ENCODE results near the gene AOX1. TPM values are rescaled to one million over a fixed set of nuclear protein-coding genes. Genes with fewer than 3 reads are reported as not detected.

The AOX1 gene
- polyA plus RNA-seq, 2 of the 4 experiments (the other 2 are of a cell fraction) = 3.6 to 5.4 TPM

GRCh38 chr2:200716386-200716785 lies 130.6 kb downstream of the AOX1 start:
- FAIRE-seq = no peak
- no peak for DNase-seq (ENCODE audit: low read depth in 1 of 2, low spot score in 1 of 2)
- CTCF ChIA-PET = interaction anchor here (0.8 to 3.1 kb wide), 3 partner anchors 19 to 235 kb away, joined by 3 to 12 read pairs (median 3); no protein-coding TSS in a partner anchor
- POLR2A ChIA-PET = no interaction called here
- 96% methylated on average over 1 of the region's 1 CpG for WGBS (ENCODE audit: missing lambda C conversion rate)
- TF ChIP-seq CBX8 (IDR thresholded peaks at IDR 0.05) = no peak
- TF ChIP-seq TFCP2L1 (CRISPR knock-in tag; IDR thresholded peaks at IDR 0.05) = no peak
- TF ChIP-seq KDM5A (IDR thresholded peaks at IDR 0.05) = no peak
- TF ChIP-seq POLR2AphosphoS2 (conservative IDR thresholded peaks at IDR 0.05; ENCODE audit: low read length) = no peak
- no peak for TF ChIP-seq HES2 (IDR thresholded peaks at IDR 0.05)
- no peak for TF ChIP-seq NPAS2 (CRISPR knock-in tag; IDR thresholded peaks at IDR 0.05; ENCODE audit: borderline replicate concordance)
- no peak for TF ChIP-seq BHLHE40 (IDR thresholded peaks at IDR 0.05; ENCODE audit: low read depth, low read length)
- TF ChIP-seq EP300 (IDR thresholded peaks at IDR 0.05) = no peak
- no peak for TF ChIP-seq CEBPB (IDR thresholded peaks at IDR 0.05)
- TF ChIP-seq HOXB5 (CRISPR knock-in tag; IDR thresholded peaks at IDR 0.05) = no peak
- no peak for TF ChIP-seq SREBF2 (IDR thresholded peaks at IDR 0.05)
- TF ChIP-seq CHD4 (IDR thresholded peaks at IDR 0.05; ENCODE audit: borderline replicate concordance) = no peak
- no peak for TF ChIP-seq POLR2A (IDR thresholded peaks at IDR 0.05; ENCODE audit: low read length)
- no peak for TF ChIP-seq FOXS1 (CRISPR knock-in tag; IDR thresholded peaks at IDR 0.05)
- TF ChIP-seq TP53 (CRISPR knock-in tag; IDR thresholded peaks at IDR 0.05) = no peak
- no peak for TF ChIP-seq RNF2 (IDR thresholded peaks at IDR 0.05; ENCODE audit: borderline replicate concordance, low read depth)
- TF ChIP-seq PHF8 (IDR thresholded peaks at IDR 0.05; ENCODE audit: borderline replicate concordance, low read depth) = no peak
- no peak for TF ChIP-seq ZNF302 (CRISPR knock-in tag; IDR thresholded peaks at IDR 0.05)
- no peak for ATAC-seq
- Histone ChIP-seq H3K4me3 (no peak overlapping the region), H3K4me2 (no peak overlapping the region), H3K4me1 (peaks cover 12% of the 10 kb centered on the region), H3K9me3 (no peaks in the 10 kb centered on the region), H3K27ac (peak overlapping the region in 1 of 2 experiments; percentile 19; a peak in 1 of 6 replicates)

Other genes with a start within 250 kb of the AOX1 start
- gene KCTD18, start 75.9 kb upstream of the AOX1 start, polyA plus RNA-seq (2011; rRNA removed) = 15.3 and 21.3 TPM in 2 replicates
- 9.7 to 12.6 TPM (median 12.2 TPM) in 3 replicates for gene KCTD18, start 75.9 kb upstream of the AOX1 start, polyA plus RNA-seq (2017; fragmentation: RNase III; extraction: RNeasy Plus Mini Kit Qiagen cat#74134 plus additional on column Dnase treatment)
- gene SGO2, start 59.8 kb upstream of the AOX1 start, polyA plus RNA-seq (2011; rRNA removed) = 14.2 and 26.2 TPM in 2 replicates
- gene SGO2, start 59.8 kb upstream of the AOX1 start, polyA plus RNA-seq (2017; fragmentation: RNase III; extraction: RNeasy Plus Mini Kit Qiagen cat#74134 plus additional on column Dnase treatment) = 14.4 to 16.8 TPM (median 15.2 TPM) in 3 replicates
- 439 and 494 TPM in 2 replicates for gene BZW1, start 225.9 kb downstream of the AOX1 start, polyA plus RNA-seq (2011; rRNA removed)
- gene BZW1, start 225.9 kb downstream of the AOX1 start, polyA plus RNA-seq (2017; fragmentation: RNase III; extraction: RNeasy Plus Mini Kit Qiagen cat#74134 plus additional on column Dnase treatment) = 401 to 422 TPM (median 419 TPM) in 3 replicates